HG02885 (cell line): ENCODE measurements around the gene TM9SF3.

ENCODE experiments used
- ATAC-seq: cut with Tn5 transposase; IDR thresholded peaks from one replicate; pipeline ENCODE4 v1.9.1; 2021; ENCODE audit warnings: mild to moderate bottlenecking; ENCODE audit not compliant: unreplicated experiment, poor library complexity

Gene TM9SF3

GRCh38 chr10:96513305-96513697 lies 73.5 kb downstream of the TM9SF3 start:
- ATAC-seq = peak; percentile 37

DNA sequence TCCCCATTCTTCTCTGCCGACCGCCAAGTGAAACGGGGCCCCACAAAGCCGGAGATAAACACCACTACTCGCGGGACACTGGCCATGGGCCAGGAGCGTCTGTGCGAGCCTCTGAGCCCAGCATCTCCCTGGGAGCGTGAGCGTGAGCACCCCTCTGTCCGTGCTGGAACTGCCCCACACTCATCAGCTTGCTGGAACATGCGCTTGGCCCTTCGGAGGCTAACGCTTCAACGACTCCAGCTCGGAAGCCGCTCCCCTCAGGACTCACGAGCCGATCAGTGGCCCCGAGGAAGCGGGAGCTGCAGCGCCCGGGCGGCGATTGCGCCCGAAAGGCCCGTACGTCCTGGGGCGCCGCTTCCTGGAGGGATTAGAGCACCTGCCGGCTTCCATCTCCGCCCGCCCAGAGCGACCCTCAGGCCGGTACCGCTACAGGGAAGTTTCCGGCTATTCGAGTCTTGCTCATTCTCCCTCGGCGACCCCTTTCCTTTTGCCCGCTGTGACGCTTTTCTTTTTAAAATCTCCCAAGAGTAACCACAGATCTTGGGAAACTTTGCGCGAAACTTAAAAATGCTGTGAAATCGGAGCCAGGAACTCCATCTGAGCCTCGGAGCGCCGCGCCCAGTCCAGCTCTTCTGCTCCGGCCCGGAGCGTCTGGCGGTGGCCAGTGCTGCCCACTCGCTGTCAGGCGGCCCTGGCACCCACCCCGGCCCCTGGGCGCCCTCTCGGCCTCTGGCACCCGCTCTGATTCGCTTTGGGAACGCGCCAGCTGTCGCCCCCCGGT lies 74.1 kb downstream of the TM9SF3 start:
- ATAC-seq = peak; percentile 1

GRCh38 chr10:96511044-96511945 lies 75.5 kb downstream of the TM9SF3 start:
- ATAC-seq = no peak

GRCh38 chr10:96509017-96509641 lies 77.7 kb downstream of the TM9SF3 start:
- ATAC-seq = no peak

DNA sequence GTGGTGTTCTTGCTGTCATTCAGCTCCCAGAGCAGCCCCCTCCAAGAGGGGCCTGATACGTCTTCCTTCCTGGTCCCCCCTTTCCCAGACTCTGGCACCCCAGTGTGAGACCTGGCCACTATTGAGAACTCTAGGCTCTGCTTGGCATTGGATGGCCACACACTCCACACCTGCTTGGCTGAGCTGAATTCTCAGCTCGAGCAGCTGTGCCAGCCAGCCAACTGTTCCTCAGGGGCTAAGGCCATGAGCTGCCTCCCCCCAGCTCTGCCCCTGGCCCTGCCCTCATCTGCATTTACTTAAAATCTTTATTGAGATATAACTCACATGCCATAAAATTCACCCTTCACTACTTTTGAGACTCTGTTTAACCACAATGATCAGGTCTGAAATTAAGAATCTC lies 79.8 kb downstream of the TM9SF3 start:
- no peak for ATAC-seq

DNA sequence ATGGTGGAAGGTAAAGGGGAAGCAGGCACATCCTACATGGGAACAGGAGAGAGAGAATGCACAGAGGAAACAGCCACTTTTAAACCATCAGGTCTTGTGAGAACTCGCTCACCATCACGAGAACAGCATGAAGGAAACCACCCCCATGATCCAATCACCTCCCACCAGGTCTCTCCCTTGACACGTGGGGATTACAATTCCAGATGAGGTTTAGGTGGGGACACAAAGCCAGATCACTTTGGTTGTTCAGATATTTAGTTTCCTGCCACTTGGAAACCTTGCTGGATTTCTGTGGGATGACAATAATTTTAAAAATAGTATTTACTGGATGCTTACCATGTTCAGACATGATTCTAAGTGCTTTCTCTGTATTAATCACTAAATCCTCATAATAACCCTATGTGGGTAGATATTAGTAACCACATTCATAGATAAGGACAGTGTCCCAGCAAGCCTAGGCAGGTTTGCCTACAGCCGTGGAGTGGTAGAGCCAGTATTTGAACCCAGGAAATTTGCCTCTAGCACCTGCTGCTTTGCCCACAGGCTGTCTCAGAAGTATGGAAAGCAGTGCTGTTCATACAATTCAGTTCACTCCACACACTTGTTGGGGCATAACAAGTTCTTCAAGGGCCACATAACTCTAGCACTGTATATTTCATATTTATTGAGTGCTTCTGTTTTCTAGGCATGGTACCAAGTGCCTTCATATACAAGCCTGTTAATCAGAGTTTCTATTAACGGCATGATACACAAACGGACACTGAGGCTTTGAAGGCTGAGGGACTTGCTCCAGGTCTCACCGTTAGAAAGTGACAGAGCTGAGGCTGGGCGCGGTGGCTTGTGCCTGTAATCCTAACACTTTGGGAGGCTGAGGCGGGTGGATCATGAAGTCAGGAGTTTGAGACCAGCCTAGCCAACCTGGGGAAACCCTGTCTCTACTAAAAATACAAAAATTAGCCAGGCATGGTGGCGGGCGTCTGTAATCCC lies 81.4 kb downstream of the TM9SF3 start:
- no peak for ATAC-seq

DNA sequence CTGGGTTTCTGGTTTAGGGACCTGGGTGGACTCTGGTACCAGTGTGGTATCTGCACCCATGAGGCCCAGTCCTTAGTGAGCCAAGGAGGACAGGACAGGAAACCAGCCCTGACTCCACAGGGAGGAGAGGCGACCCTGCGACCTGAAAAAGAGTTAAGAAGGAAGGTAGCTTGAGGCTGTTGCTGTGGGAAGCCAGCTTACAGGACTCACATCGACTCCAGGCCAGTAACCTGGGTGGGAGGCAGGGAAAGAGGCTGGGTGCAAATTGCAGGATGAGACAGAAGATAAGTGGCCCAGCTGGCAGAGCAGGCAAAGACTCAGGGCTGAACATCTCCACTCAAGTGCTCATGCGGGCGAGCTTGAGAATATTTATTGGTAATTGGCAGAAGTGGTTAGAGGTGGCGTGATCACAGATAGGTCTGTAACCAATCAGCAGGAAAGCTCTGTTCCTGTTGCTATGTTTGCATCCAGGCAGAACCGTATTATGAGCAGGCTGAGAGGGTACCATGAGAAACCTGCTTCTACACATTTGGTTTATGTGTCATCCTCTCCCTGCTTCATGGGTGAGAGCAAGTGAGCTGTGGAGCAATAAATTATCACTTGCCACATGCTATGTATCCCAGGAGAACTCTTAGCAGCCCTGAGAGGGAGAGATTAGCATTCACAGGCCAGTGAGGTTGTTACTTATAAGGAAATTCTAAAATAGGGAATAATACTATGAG lies 84.1 kb downstream of the TM9SF3 start:
- no peak for ATAC-seq

- ATAC-seq = no peak
Observed at GRCh38 chr10:96501985-96502384, 84.8 kb downstream of the TM9SF3 start.

- no peak for ATAC-seq
Observed at GRCh38 chr10:96500519-96500918, 86.3 kb downstream of the TM9SF3 start.

DNA sequence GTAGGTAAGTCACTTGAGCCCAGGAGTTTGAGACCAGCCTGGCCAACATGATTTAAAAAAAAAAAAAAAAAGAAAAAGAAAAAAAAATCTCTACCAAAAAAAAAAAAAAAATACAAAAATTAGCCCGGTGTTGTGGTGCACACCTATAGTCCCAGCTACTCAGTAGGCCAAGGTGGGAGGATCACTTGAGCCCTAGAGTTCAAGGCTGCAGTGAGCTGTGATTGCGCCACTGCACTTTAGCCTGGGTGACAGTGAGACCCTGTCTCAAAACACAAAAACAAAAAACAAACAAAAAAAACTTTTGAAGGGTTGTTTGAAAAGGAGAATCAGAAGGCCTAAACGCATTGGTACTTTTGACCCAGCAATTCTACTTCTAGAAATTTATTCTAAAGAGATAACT lies 86.8 kb downstream of the TM9SF3 start:
- ATAC-seq = no peak

DNA sequence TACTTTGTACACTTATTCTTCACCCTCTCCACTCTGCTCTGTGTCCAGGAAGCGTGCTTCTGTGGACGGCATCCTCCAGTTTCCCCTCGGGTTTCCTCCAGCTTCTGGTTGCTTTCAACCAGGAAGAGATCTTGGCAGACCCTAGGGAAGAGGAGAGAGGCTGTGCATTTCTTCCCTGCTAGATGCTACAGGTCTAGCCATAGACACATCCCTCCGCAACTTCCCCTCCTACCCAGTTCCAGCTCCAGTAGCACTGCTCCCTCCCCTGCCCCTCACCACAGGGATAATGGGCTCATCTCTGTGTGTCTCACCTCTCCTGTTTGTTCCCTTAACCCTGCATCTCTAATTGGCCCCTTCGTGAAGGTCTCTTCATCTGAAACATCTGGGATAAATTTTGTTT lies 89.4 kb downstream of the TM9SF3 start:
- ATAC-seq = no peak

- no peak for ATAC-seq
Observed at GRCh38 chr10:96496281-96496925, 90.4 kb downstream of the TM9SF3 start.

GRCh38 chr10:96495544-96495943 lies 91.3 kb downstream of the TM9SF3 start:
- no peak for ATAC-seq

GRCh38 chr10:96494694-96495093 lies 92.1 kb downstream of the TM9SF3 start:
- no peak for ATAC-seq

- ATAC-seq = no peak
Observed at GRCh38 chr10:96493871-96494525, 92.8 kb downstream of the TM9SF3 start.

DNA sequence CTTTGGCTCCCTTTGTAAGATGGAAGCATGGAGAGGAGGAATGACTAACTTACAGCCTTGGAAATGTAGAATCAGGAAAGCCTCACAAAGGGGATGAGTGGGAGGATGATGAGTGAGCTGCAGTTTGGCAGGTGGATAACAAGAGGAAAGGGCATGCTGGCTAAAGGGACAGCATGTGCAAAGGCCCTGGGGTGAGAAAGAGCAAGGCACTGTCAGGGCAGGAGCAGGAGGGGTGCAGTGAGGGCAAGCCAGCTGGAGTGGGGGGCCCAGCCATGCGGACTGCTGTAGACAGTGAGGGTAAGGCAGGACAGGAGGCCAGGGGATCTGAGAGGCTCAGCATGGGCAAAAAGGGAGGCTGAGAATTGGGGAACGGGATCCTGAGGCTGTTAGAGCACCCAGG lies 93.6 kb downstream of the TM9SF3 start:
- no peak for ATAC-seq

DNA sequence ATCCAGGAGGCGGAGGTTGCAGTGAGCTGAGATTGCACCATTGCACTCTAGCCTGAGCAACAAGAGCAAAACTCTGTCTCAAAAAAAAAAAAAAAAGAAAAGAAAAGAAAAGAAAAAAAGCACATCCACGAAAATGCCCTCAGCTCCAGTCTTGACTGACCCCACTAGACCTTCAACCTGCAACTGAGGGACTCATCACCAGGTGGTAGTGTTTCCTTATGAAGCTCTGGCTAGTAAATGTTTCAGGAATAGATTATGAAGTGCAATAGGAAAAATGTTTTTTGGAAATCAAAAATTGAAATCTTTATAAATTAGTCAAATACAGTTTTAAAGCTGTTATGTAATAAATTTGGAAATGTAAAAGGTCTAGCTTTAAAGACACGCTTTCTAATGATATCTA lies 95.5 kb downstream of the TM9SF3 start:
- no peak for ATAC-seq
